Memory B cell (primary cell): ENCODE data around the gene PHF12.

Experiments used
- ATAC-seq: fragments of 150-1000 bp; cut with Tn5 transposase; 2 replicates; pipeline ENCODE4 v1.10.0; 2021; ENCODE audit warnings: low read depth, mild to moderate bottlenecking, moderate library complexity
- DNase-seq, 2 donors: peaks; one replicate each; pipeline ENCODE4 v3.0.0; 2022; ENCODE audit warnings: low spot score in 2 of 2
- H3K27ac Mint-ChIP-seq: one replicate; pipeline ENCODE4 v1.8.0; 2022; ENCODE audit warnings: mild to moderate bottlenecking, moderate library complexity, mixed read lengths
- H3K27me3 Mint-ChIP-seq: one replicate; pipeline ENCODE4 v1.8.0; 2022; ENCODE audit warnings: mixed read lengths
- H3K36me3 Mint-ChIP-seq: one replicate; pipeline ENCODE4 v1.8.0; 2022; ENCODE audit warnings: mild to moderate bottlenecking, mixed read lengths
- H3K4me1 Mint-ChIP-seq: one replicate; pipeline ENCODE4 v1.8.0; 2022; ENCODE audit warnings: mixed read lengths
- H3K4me3 Mint-ChIP-seq: one replicate; pipeline ENCODE4 v1.8.0; 2022; ENCODE audit warnings: mild to moderate bottlenecking, moderate library complexity, mixed read lengths
- H3K9me3 Mint-ChIP-seq: one replicate; pipeline ENCODE4 v1.8.0; 2022; ENCODE audit warnings: mixed read lengths

The PHF12 gene

GRCh38 chr17:28954886-28955285 is 3.6 kb upstream of the PHF12 start:
- Mint-ChIP-seq H3K4me1 (peaks cover 4% of the 10 kb centered on the region), H3K27ac (no peak overlapping the region), H3K36me3 (no peaks in the 10 kb centered on the region), H3K27me3 (no peaks in the 10 kb centered on the region), H3K9me3 (no peaks in the 10 kb centered on the region), H3K4me3 (no peak overlapping the region)
- DNase-seq (no peak), ATAC-seq (no peak)

GRCh38 chr17:28953444-28954118 is 2.3 kb upstream of the PHF12 start:
- Mint-ChIP-seq H3K36me3 (no peaks in the 10 kb centered on the region), H3K4me1 (peaks cover 4% of the 10 kb centered on the region), H3K9me3 (no peaks in the 10 kb centered on the region), H3K27ac (no peak overlapping the region), H3K27me3 (no peaks in the 10 kb centered on the region), H3K4me3 (peak overlapping the region; percentile 21)
- DNase-seq (peak; percentile 44 to 58), ATAC-seq (no peak)

- no peaks in the 10 kb centered on the region for H3K27me3 Mint-ChIP-seq
- no peak overlapping the region for H3K27ac Mint-ChIP-seq
- H3K4me1 Mint-ChIP-seq, result peaks cover 11% of the 10 kb centered on the region
- ATAC-seq, result peak; percentile 68
- no peaks in the 10 kb centered on the region for H3K9me3 Mint-ChIP-seq
- DNase-seq, result peak; percentile 84 to 93
- H3K36me3 Mint-ChIP-seq, result no peaks in the 10 kb centered on the region
- H3K4me3 Mint-ChIP-seq, result no peak overlapping the region
Measured at GRCh38 chr17:28951991-28952975, 965 bp upstream of the PHF12 start.

GRCh38 chr17:28950752-28951427 is 428 bp downstream of the PHF12 start:
- ATAC-seq, result no peak
- Mint-ChIP-seq H3K9me3 (no peaks in the 10 kb centered on the region), H3K4me1 (peaks cover 16% of the 10 kb centered on the region), H3K27me3 (no peaks in the 10 kb centered on the region), H3K36me3 (peaks cover 2% of the 10 kb centered on the region), H3K27ac (peak overlapping the region; percentile 76), H3K4me3 (peak overlapping the region; percentile 96)
- DNase-seq, result no peak

GRCh38 chr17:28950017-28950751 is 1.1 kb downstream of the PHF12 start:
- Mint-ChIP-seq H3K27ac (peak overlapping the region; percentile 89), H3K4me1 (peaks cover 21% of the 10 kb centered on the region), H3K27me3 (no peaks in the 10 kb centered on the region), H3K36me3 (peaks cover 2% of the 10 kb centered on the region), H3K9me3 (no peaks in the 10 kb centered on the region), H3K4me3 (peak overlapping the region; percentile 96)
- peak; percentile 28 to 55 for DNase-seq
- no peak for ATAC-seq

- peak overlapping the region; percentile 89 for H3K27ac Mint-ChIP-seq
- no peaks in the 10 kb centered on the region for H3K9me3 Mint-ChIP-seq
- ATAC-seq (peak; percentile 21), DNase-seq (peak; percentile 66 to 73)
- peak overlapping the region; percentile 96 for H3K4me3 Mint-ChIP-seq
- H3K27me3 Mint-ChIP-seq, result no peaks in the 10 kb centered on the region
- peaks cover 27% of the 10 kb centered on the region for H3K4me1 Mint-ChIP-seq
- peaks cover 2% of the 10 kb centered on the region for H3K36me3 Mint-ChIP-seq
Measured at GRCh38 chr17:28949185-28950016, 1.9 kb downstream of the PHF12 start.

GRCh38 chr17:28948873-28949184 is 2.5 kb downstream of the PHF12 start:
- Mint-ChIP-seq H3K4me3 (peak overlapping the region; percentile 96), H3K27me3 (no peaks in the 10 kb centered on the region), H3K36me3 (peaks cover 2% of the 10 kb centered on the region), H3K9me3 (no peaks in the 10 kb centered on the region), H3K4me1 (peaks cover 30% of the 10 kb centered on the region), H3K27ac (peak overlapping the region; percentile 89)
- no peak for ATAC-seq
- DNase-seq, result no peak

GRCh38 chr17:28948342-28948741 is 3.0 kb downstream of the PHF12 start:
- Mint-ChIP-seq H3K4me1 (peaks cover 28% of the 10 kb centered on the region), H3K27me3 (no peaks in the 10 kb centered on the region), H3K36me3 (peaks cover 2% of the 10 kb centered on the region), H3K27ac (peak overlapping the region; percentile 89), H3K4me3 (peak overlapping the region; percentile 96), H3K9me3 (no peaks in the 10 kb centered on the region)
- ATAC-seq, result no peak
- no peak for DNase-seq

- Mint-ChIP-seq H3K4me3 (peak overlapping the region; percentile 96), H3K36me3 (peaks cover 2% of the 10 kb centered on the region), H3K27ac (peak overlapping the region; percentile 89), H3K9me3 (no peaks in the 10 kb centered on the region), H3K27me3 (no peaks in the 10 kb centered on the region), H3K4me1 (peaks cover 26% of the 10 kb centered on the region)
- no peak for ATAC-seq
- no peak for DNase-seq
Measured at GRCh38 chr17:28947639-28948038, 3.7 kb downstream of the PHF12 start.

GRCh38 chr17:28946239-28946638 is 5.1 kb downstream of the PHF12 start:
- no peaks in the 10 kb centered on the region for H3K27me3 Mint-ChIP-seq
- DNase-seq (no peak), ATAC-seq (no peak)
- H3K9me3 Mint-ChIP-seq, result no peaks in the 10 kb centered on the region
- peaks cover 2% of the 10 kb centered on the region for H3K36me3 Mint-ChIP-seq
- H3K4me3 Mint-ChIP-seq, result peak overlapping the region; percentile 50
- H3K4me1 Mint-ChIP-seq, result peaks cover 29% of the 10 kb centered on the region
- H3K27ac Mint-ChIP-seq, result peak overlapping the region; percentile 85

GRCh38 chr17:28944862-28945741 is 6.2 kb downstream of the PHF12 start:
- DNase-seq (no peak), ATAC-seq (no peak)
- Mint-ChIP-seq H3K36me3 (peaks cover 2% of the 10 kb centered on the region), H3K27me3 (no peaks in the 10 kb centered on the region), H3K27ac (peak overlapping the region; percentile 88), H3K4me1 (peaks cover 33% of the 10 kb centered on the region), H3K9me3 (no peaks in the 10 kb centered on the region), H3K4me3 (peak overlapping the region; percentile 64)

- Mint-ChIP-seq H3K27me3 (no peaks in the 10 kb centered on the region), H3K9me3 (no peaks in the 10 kb centered on the region), H3K27ac (peak overlapping the region; percentile 88), H3K36me3 (peaks cover 2% of the 10 kb centered on the region), H3K4me1 (peaks cover 36% of the 10 kb centered on the region), H3K4me3 (peak overlapping the region; percentile 34)
- DNase-seq (no peak), ATAC-seq (no peak)
Measured at GRCh38 chr17:28944343-28944742, 7.0 kb downstream of the PHF12 start.
